ENCODE data around the gene CIBAR2. TPM values are rescaled to one million over a fixed set of nuclear protein-coding genes. Genes with fewer than 3 reads are reported as not detected.

The CIBAR2 gene
- total RNA-seq, 2 experiments from 2014 or later = not detected

DNA sequence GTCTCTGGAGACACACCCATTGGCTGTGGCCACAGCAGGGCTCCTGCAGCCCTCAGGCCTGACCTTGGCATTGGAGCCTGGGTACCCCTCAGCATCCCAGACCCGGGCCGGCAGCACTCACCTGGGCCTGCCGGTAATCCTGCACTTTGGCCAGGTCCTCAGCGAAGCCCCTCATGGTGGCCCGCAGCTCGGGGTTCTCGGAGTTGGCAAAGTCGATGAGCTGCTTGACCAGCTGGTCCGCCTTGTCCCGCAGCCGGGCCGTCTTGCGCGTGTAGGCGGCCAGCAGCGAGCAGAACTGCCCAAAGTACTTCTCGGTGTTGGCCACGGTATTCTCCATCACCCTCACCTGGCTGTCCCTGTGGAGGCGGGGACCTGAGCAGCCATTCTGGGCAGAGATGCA lies 2.2 kb downstream of the CIBAR2 start:
- CTCF ChIA-PET = no interaction called here
- intact Hi-C loops (cut with DNase I, micrococcal nuclease) = loop anchor here (10.0 kb wide), 2 partner anchors 135 to 505 kb away; partner anchors contain the start of gene GSE1 (in 1 of the 2)
- Mint-ChIP-seq H3K27ac (no peak overlapping the region), H3K4me3 (no peak overlapping the region), H3K27me3 (no peaks in the 10 kb centered on the region), H3K4me1 (peaks cover 12% of the 10 kb centered on the region), H3K9me3 (ENCODE audit: low read depth) (no peaks in the 10 kb centered on the region), H3K36me3 (ENCODE audit: low read depth) (no peaks in the 10 kb centered on the region)
- POLR2A ChIA-PET = no interaction called here
- ATAC-seq (no peak), DNase-seq (no peak)

DNA sequence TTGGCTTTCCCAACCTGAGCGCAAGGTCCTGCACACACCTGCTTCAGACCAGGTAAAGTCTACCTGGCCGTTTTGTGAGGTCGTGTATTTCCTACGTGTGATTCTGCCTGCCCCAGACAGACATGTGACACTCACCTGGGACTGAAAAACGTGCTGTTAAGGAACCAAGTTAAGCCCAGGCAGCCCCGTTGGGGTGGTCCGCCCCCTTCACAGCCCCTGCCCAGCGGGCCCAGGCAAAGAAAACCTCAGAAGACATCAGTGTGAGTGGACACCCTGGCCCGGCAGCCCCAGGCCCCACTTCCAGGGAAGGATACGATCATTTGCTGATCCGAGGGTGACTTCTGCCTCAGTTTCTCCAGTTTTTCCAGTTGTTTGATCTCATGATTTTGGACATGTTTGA lies 4.7 kb downstream of the CIBAR2 start:
- ChIA-PET CTCF (interaction anchor here (0.6 kb wide), 1 partner anchor 263 kb away, joined by 3 read pairs; no protein-coding TSS in a partner anchor), POLR2A (no interaction called here)
- ATAC-seq = no peak
- Mint-ChIP-seq H3K9me3 (ENCODE audit: low read depth) (no peaks in the 10 kb centered on the region), H3K4me1 (peaks cover 28% of the 10 kb centered on the region), H3K4me3 (no peak overlapping the region), H3K36me3 (ENCODE audit: low read depth) (no peaks in the 10 kb centered on the region), H3K27me3 (no peaks in the 10 kb centered on the region), H3K27ac (no peak overlapping the region)
- intact Hi-C loops (cut with DNase I, micrococcal nuclease) = no loop called here
- DNase-seq = no peak

DNA sequence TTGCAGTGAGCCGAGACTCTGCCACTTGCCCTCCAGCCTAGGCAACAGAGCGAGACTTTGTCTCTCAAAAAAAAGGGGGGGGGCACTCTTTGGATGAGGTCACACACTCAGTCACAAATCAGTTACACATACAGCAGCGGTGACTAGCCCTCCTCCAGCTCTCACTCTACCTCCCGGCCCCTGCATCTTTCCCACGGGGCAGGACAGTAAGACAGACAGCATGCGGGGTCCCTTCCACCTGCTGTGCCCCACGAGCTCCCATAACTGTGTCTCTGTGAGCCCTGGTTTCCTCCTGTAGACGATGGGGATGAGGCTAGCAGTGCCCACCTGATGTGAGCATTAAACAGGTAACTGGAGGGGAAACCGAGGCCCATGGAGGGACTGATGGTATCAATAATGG lies 5.2 kb downstream of the CIBAR2 start:
- Mint-ChIP-seq H3K4me1 (peaks cover 28% of the 10 kb centered on the region), H3K4me3 (no peak overlapping the region), H3K27ac (no peak overlapping the region), H3K9me3 (ENCODE audit: low read depth) (no peaks in the 10 kb centered on the region), H3K27me3 (no peaks in the 10 kb centered on the region), H3K36me3 (ENCODE audit: low read depth) (no peaks in the 10 kb centered on the region)
- CTCF ChIA-PET = interaction anchor here (0.6 kb wide), 1 partner anchor 264 kb away, joined by 3 read pairs; no protein-coding TSS in a partner anchor
- intact Hi-C loops (cut with DNase I, micrococcal nuclease) = no loop called here
- POLR2A ChIA-PET = no interaction called here
- ATAC-seq = no peak
- DNase-seq = no peak

DNA sequence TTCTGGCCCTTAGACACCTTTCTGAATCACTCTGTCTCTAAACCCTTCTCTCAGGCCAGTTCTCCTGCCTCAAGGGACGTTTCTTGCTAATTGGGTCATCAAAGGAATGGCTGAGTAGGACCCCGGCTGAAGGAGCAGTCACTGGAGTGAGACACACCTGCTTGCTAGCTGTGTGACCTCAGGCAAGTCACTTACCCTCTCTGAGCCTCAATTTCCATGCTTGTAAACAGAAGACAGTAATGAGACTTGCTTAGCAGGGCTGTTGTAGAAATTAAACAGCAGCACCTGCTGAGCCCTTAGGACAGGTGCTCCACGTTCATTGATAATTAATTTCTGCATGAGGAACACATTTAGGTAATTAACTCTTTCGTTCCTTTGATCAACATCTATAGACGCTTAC lies 6.8 kb downstream of the CIBAR2 start:
- DNase-seq (no peak), ATAC-seq (no peak)
- no peaks in the 10 kb centered on the region for H3K36me3 Mint-ChIP-seq (ENCODE audit: low read depth)
- H3K27ac Mint-ChIP-seq = no peak overlapping the region
- ChIA-PET CTCF (interaction anchor here (0.7 to 0.8 kb wide), 3 partner anchors 19 to 237 kb away, joined by 3 to 4 read pairs (median 3); no protein-coding TSS in a partner anchor), POLR2A (no interaction called here)
- H3K9me3 Mint-ChIP-seq (ENCODE audit: low read depth) = no peaks in the 10 kb centered on the region
- H3K4me3 Mint-ChIP-seq = no peak overlapping the region
- H3K4me1 Mint-ChIP-seq = peaks cover 30% of the 10 kb centered on the region
- H3K27me3 Mint-ChIP-seq = no peaks in the 10 kb centered on the region
- intact Hi-C loops (cut with DNase I, micrococcal nuclease) = no loop called here

DNA sequence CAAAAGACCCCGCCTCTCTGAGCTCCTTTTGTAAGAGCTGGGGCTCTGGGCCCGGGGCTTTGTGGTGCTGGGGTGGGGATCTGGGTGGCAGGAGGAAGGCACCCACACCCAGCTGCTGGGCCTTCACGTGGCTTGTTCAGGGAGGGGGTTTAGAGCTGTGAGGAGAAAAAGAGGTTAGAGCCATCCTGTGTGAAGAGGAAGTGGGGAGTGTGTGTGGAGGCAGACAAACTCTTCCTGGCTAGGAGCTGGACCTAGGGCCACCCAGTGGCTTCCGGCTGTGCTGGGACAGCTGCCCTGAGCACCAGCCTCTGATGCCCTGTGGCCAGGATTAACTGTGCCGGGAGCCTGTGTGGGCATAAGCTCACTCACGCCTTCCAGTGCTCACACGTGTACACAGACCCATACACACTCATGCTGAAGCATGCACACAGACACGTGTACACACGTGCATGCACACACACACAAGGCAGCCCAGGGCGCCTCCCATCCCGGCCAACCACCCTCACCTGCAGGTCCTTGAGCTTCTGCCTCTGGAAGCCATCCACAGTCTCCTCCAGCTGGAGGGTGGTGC lies 7.4 kb downstream of the CIBAR2 start:
- H3K27ac Mint-ChIP-seq = peak overlapping the region; percentile 65
- CTCF ChIA-PET = interaction anchor here (0.8 to 1.3 kb wide), 3 partner anchors 10 to 49 kb away, joined by 3 to 9 read pairs (median 3); no protein-coding TSS in a partner anchor
- peaks cover 30% of the 10 kb centered on the region for H3K4me1 Mint-ChIP-seq
- no peaks in the 10 kb centered on the region for H3K27me3 Mint-ChIP-seq
- ATAC-seq (peak; percentile 66), DNase-seq (peak; percentile 18)
- no peak overlapping the region for H3K4me3 Mint-ChIP-seq
- POLR2A ChIA-PET = no interaction called here
- H3K36me3 Mint-ChIP-seq (ENCODE audit: low read depth) = no peaks in the 10 kb centered on the region
- no peaks in the 10 kb centered on the region for H3K9me3 Mint-ChIP-seq (ENCODE audit: low read depth)
- intact Hi-C loops (cut with DNase I, micrococcal nuclease) = no loop called here

DNA sequence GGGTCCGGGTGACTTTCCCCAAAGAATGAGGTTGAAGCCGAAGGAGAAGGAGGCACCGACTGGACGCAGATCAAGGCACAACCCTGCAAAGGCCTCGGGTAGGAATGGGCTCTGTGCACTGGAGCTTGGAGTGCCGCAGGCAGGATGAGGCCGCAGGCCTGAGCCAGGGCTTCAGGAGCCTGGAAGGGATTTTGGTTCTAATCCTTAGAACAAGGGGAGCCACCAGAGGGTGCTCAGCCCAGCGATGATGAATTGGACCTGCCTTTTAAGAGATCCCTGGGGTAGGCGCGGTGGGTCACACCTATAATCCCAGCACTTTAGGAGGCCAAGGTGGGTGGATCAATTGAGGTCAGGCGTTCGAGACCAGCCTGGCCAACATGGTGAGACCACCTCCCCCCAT lies 8.1 kb downstream of the CIBAR2 start:
- POLR2A ChIA-PET = no interaction called here
- no peaks in the 10 kb centered on the region for H3K36me3 Mint-ChIP-seq (ENCODE audit: low read depth)
- H3K9me3 Mint-ChIP-seq (ENCODE audit: low read depth) = no peaks in the 10 kb centered on the region
- ATAC-seq = no peak
- no peaks in the 10 kb centered on the region for H3K27me3 Mint-ChIP-seq
- intact Hi-C loops (cut with DNase I, micrococcal nuclease) = no loop called here
- peaks cover 30% of the 10 kb centered on the region for H3K4me1 Mint-ChIP-seq
- H3K27ac Mint-ChIP-seq = no peak overlapping the region
- no peak overlapping the region for H3K4me3 Mint-ChIP-seq
- CTCF ChIA-PET = interaction anchor here (0.7 to 1.3 kb wide), 3 partner anchors 9 to 11 kb away, joined by 3 to 9 read pairs (median 4); partner anchors contain the start of gene CIBAR2
- DNase-seq = no peak

DNA sequence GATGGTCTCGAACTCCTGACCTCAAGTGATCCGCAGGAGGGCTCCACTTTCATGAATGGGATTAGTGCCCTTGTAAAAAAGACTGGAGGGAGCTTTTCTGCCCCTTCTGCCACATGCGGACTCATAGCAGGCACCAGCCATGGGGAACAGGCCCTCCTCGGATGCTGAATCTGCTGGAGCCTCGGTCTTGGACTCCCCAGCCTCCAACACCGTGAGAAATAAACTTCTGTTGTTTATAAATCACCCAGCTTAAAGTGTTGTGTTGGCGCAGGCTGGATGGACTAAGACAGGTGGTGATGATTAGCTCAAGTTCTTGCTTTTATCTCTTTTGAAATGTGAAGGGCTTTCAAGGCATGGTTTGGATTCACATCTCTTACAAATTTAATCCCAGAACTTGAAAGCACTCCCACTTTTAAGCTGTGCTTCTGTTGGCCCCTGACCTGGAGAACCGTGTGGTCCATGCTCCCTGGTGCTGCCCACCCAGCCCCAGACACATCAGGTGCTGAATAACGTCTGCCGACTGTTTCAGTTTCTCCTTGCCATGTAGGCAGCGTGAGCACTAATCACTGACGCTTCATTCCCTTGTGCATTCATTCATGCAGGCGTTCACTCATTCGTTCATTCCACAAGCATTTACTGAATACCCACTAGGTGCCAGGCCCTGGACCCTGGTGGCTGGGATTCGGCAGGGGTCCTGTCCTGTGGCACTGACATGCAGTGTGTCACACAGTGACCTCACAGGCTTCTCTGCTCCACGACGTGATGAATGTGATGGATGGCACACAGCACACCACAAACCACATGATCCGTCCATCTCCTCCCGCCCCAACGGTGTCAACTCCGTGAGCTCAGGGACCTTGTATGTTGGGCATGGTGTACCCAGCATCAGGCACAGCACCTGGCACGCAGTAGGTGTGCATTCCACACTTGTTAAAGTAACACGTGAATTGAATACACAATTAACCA lies 8.9 kb downstream of the CIBAR2 start:
- no peaks in the 10 kb centered on the region for H3K27me3 Mint-ChIP-seq
- peaks cover 30% of the 10 kb centered on the region for H3K4me1 Mint-ChIP-seq
- peak overlapping the region; percentile 31 for H3K27ac Mint-ChIP-seq
- CTCF ChIA-PET = interaction anchor here (0.6 to 1.2 kb wide), 8 partner anchors 8 to 621 kb away, joined by 3 to 7 read pairs (median 4); partner anchors contain the start of gene CIBAR2
- no peaks in the 10 kb centered on the region for H3K9me3 Mint-ChIP-seq (ENCODE audit: low read depth)
- POLR2A ChIA-PET = interaction anchor here (0.6 kb wide), 1 partner anchor 148 kb away, joined by 4 read pairs; no protein-coding TSS in a partner anchor
- no peak for ATAC-seq
- no peak for DNase-seq
- intact Hi-C loops (cut with DNase I, micrococcal nuclease) = no loop called here
- no peaks in the 10 kb centered on the region for H3K36me3 Mint-ChIP-seq (ENCODE audit: low read depth)
- H3K4me3 Mint-ChIP-seq = no peak overlapping the region

DNA sequence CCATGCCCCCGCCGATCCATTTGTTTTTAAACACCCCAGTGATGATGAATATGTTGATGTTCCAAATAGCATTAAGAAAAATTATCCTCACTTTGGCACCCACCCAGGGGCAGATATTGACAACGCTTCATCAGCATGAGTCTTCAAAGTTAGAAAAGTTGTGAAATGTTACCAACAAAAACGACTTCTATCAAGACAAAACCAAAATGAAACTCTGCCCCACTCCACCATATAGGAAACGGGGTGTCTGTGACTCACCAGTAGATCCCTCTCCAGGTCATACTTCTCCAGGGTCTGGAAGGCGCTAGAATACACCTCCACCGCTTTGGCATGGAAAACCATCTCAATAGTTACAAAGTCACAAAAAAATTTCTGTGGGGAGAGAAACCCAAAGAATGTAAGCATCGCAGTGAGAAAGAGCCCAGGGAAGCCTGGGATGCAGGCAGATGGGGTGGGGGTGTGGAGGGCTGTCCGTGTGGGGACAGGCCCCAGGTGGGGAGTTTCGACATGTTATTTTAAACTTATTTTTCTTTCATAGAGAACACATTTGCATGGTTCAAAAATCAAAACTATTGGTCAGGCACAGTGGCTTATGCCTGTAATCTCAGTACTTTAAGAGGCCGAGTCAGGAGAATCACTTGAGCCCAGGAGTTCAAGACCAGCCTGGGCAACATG lies 10.2 kb downstream of the CIBAR2 start:
- POLR2A ChIA-PET = no interaction called here
- Mint-ChIP-seq H3K36me3 (ENCODE audit: low read depth) (no peaks in the 10 kb centered on the region), H3K27me3 (no peaks in the 10 kb centered on the region), H3K4me3 (no peak overlapping the region), H3K4me1 (peaks cover 30% of the 10 kb centered on the region), H3K27ac (no peak overlapping the region), H3K9me3 (ENCODE audit: low read depth) (no peaks in the 10 kb centered on the region)
- DNase-seq (no peak), ATAC-seq (no peak)
- CTCF ChIA-PET = interaction anchor here (1.1 kb wide), 1 partner anchor 24 kb away, joined by 5 read pairs; no protein-coding TSS in a partner anchor
- intact Hi-C loops (cut with DNase I, micrococcal nuclease) = no loop called here

DNA sequence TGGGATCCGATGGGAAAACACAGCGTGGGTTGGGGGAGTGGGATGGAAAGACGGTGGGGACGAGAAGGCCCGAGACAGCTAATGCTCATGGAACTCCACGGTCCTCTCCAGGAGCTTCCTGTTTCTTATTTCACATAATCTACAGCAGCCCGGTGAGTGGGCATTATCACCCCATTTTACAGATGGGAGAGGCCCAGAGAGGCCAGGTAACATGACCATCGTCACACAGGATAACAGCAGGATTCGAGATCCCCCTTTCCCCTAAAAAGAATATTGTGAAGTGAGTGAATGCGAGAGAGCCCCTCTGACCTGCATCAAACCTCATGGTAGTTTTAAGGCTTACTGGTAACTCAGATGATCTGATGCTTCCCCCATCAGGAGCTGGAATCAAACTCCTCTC lies 12.0 kb downstream of the CIBAR2 start:
- Mint-ChIP-seq H3K9me3 (ENCODE audit: low read depth) (no peaks in the 10 kb centered on the region), H3K4me3 (no peak overlapping the region), H3K36me3 (ENCODE audit: low read depth) (no peaks in the 10 kb centered on the region), H3K27me3 (no peaks in the 10 kb centered on the region), H3K27ac (no peak overlapping the region), H3K4me1 (peaks cover 25% of the 10 kb centered on the region)
- intact Hi-C loops (cut with DNase I, micrococcal nuclease) = no loop called here
- ChIA-PET POLR2A (no interaction called here), CTCF (no interaction called here)
- ATAC-seq = no peak
- no peak for DNase-seq

DNA sequence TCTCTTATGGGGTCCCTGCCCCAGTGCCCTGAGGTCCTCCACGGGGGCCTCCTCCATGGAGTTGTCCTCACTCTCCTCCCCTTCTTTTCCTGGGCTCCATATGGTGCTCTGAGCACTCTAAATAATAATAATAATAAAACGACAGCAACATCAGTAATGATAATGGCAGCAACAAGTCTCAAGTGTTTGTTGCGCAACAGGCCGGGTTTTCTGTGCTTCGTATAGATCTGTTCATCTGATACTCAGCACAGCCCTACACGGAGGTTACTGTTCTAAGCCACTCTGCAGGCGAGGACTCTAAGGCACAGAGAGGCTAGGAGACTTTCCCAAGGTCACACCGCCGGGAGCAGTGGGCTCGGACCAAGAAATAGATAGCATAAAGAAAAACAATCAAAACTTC lies 13.7 kb downstream of the CIBAR2 start:
- POLR2A ChIA-PET = no interaction called here
- Mint-ChIP-seq H3K9me3 (ENCODE audit: low read depth) (no peaks in the 10 kb centered on the region), H3K27ac (no peak overlapping the region), H3K27me3 (no peaks in the 10 kb centered on the region), H3K4me1 (peaks cover 10% of the 10 kb centered on the region), H3K36me3 (ENCODE audit: low read depth) (no peaks in the 10 kb centered on the region), H3K4me3 (no peak overlapping the region)
- DNase-seq (no peak), ATAC-seq (no peak)
- CTCF ChIA-PET = no interaction called here
- intact Hi-C loops (cut with DNase I, micrococcal nuclease) = no loop called here

DNA sequence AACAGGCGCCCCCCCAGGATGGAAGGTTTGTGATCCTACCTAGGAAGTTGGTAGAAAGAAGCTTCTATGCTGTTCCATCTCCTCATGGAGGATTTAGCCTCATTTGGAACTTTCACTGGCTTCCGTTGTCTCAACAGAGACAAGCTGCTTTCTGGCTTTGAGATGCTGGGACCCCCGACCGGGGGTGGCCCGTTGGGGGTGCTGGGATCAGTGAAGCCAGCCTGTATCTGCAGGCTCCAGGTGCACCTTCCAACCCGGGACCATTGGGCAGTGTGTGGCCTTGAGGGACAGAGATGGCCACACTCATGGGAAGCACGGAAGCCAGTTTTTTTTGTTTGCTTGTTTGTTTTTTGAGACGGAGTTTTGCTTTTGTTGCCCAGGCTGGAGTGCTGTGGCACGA lies 15.4 kb downstream of the CIBAR2 start:
- DNase-seq = no peak
- Mint-ChIP-seq H3K36me3 (ENCODE audit: low read depth) (no peaks in the 10 kb centered on the region), H3K27ac (no peak overlapping the region), H3K9me3 (ENCODE audit: low read depth) (no peaks in the 10 kb centered on the region), H3K4me3 (no peak overlapping the region), H3K4me1 (peaks cover 2% of the 10 kb centered on the region), H3K27me3 (no peaks in the 10 kb centered on the region)
- ChIA-PET CTCF (interaction anchor here (0.6 to 0.8 kb wide), 2 partner anchors 12 to 14 kb away, joined by 3 read pairs; no protein-coding TSS in a partner anchor), POLR2A (no interaction called here)
- intact Hi-C loops (cut with DNase I, micrococcal nuclease) = no loop called here
- ATAC-seq = no peak

Data from activated CD4-positive, alpha-beta T cell treated with anti-CD3 and anti-CD28 coated beads for 36 hours (primary cell).